ENCODE results near the gene CAMSAP2. TPM values are rescaled to one million over a fixed set of nuclear protein-coding genes. Genes with fewer than 3 reads are reported as not detected.

CAMSAP2 gene
- total and polyA plus RNA-seq, 2 of the 4 experiments (the other 2 are of a cell fraction), result 8.3 to 29.4 TPM

DNA sequence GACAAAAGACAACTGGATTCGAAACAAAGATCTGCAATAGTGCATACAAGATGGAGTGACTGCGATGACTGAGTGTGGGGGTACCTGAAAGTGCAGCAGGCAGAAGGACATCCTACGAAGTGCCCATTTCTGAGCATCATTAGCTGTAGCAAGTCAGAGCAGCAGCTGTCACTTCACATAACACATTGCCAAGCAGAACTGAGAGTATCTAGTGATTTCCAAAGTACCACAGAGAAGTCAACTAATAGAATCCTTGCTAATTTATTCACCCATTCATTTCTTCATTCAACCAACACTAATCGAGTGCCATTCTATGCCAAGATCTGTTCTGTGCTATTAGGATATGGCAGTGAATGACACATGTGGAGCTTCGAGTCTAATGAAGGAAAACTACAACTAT lies 31.6 kb upstream of the CAMSAP2 start:
- ATAC-seq (ENCODE audit: low read depth), result no peak
- no peak overlapping the region for H2AFZ ChIP-seq (replicated peaks; ENCODE audit: low read length, poor library complexity)

More for the DNA sequence above, 31.6 kb upstream of the CAMSAP2 start:
- H4K20me1 ChIP-seq (ENCODE audit: insufficient read depth, low read length), result no peaks in the 10 kb centered on the region
- no peak overlapping the region for H3K56ac ChIP-seq (ENCODE audit: extremely low read depth, insufficient read depth, low read length)
- no peaks in the 10 kb centered on the region for H3K36me3 ChIP-seq (ENCODE audit: control insufficient read depth, insufficient read depth, low read length)
- H3K27me3 ChIP-seq (ENCODE audit: control insufficient read depth, insufficient read depth, low read length), result no peaks in the 10 kb centered on the region
- peaks cover 3% of the 10 kb centered on the region; the same call in 1 of the 2 replicates for H3K9me1 ChIP-seq (ENCODE audit: insufficient read depth, low read length)
- H3K4ac ChIP-seq (ENCODE audit: low read depth, low read length), result no peak overlapping the region
- no peak overlapping the region for H3K18ac ChIP-seq (ENCODE audit: low read depth, low read length)
- no peaks in the 10 kb centered on the region for H3K9me3 ChIP-seq (ENCODE audit: control insufficient read depth, insufficient read depth, low read length)
- H3K23ac ChIP-seq (ENCODE audit: low read depth, low read length), result no peak overlapping the region
- intact Hi-C loops (cut with micrococcal nuclease) (no loop called here), in situ Hi-C loops (cut with MboI; ENCODE audit: low sequenced_read_pairs) (no loop called here), dilution Hi-C loops (cut with HindIII; ENCODE audit: low sequenced_read_pairs, unreplicated experiment) (no loop called here)
- no peak overlapping the region for H2BK20ac ChIP-seq (ENCODE audit: low read depth, low read length)
- no peak overlapping the region for H3K27ac ChIP-seq (ENCODE audit: insufficient read depth, low read length)
- no TSS peak for BruUV-seq (replicated peaks)
- H3K9ac ChIP-seq (ENCODE audit: low read depth, low read length), result no peak overlapping the region
- CTCF ChIA-PET, result interaction anchor here (1.2 kb wide), 1 partner anchor 11 kb away, joined by 4 read pairs; no protein-coding TSS in a partner anchor
- no peak overlapping the region for H3K14ac ChIP-seq (replicated peaks; ENCODE audit: low read depth, low read length)
- H4K5ac ChIP-seq (ENCODE audit: low read depth, low read length), result no peak overlapping the region
- no peak for TF ChIP-seq NFE2L2 (IDR thresholded peaks at IDR 0.05; ENCODE audit: low read depth, low read length)
- TF ChIP-seq FOS (IDR thresholded peaks at IDR 0.05; ENCODE audit: low read depth, low read length), result no peak
- TF ChIP-seq RCOR1 (IDR thresholded peaks at IDR 0.05; ENCODE audit: insufficient replicate concordance, low read length), result no peak
- no peak overlapping the region for H2AK5ac ChIP-seq (ENCODE audit: low read depth, low read length)
- no peaks in the 10 kb centered on the region for H3K4me1 ChIP-seq (ENCODE audit: control insufficient read depth, insufficient read depth, low read length)
- POLR2A ChIA-PET (ENCODE audit: unreplicated experiment), result no interaction called here
- H4K8ac ChIP-seq (ENCODE audit: low read depth in 2 of 2, low read length in 2 of 2), result no peak overlapping the region
- no peak overlapping the region for H2AK9ac ChIP-seq (replicated peaks; ENCODE audit: low read depth, low read length, poor library complexity)
- no peak for DNase-seq
- WGBS, 2 experiments (ENCODE audit: extremely low coverage in 2 of 2, insufficient read length in 1 of 2), result no CpG with 5 or more reads among the region's 5 CpGs
- no peak overlapping the region for H3K4me2 ChIP-seq (ENCODE audit: low read depth, low read length)
- H2BK15ac ChIP-seq (ENCODE audit: low read depth, low read length), result no peak overlapping the region
- H4K91ac ChIP-seq (ENCODE audit: insufficient read depth, low read depth, low read length), result no peak overlapping the region
- H3K4me3 ChIP-seq (ENCODE audit: insufficient read depth, low read depth, low read length), result no peak overlapping the region
- no peak overlapping the region for H2BK5ac ChIP-seq (ENCODE audit: low read depth, low read length, poor library complexity, severe bottlenecking)
- H3K79me1 ChIP-seq (ENCODE audit: low read depth in 1 of 2, low read length in 2 of 2), result no peaks in the 10 kb centered on the region
- no peak overlapping the region for H2BK120ac ChIP-seq (ENCODE audit: low read depth, low read length)

Data from IMR-90 (cell line).